ENCODE results near the gene CDC25A. TPM values are rescaled to one million over a fixed set of nuclear protein-coding genes. Genes with fewer than 3 reads are reported as not detected.

CDC25A gene
- total RNA-seq, 1 experiment from 2014 or later: 12.8 TPM

DNA sequence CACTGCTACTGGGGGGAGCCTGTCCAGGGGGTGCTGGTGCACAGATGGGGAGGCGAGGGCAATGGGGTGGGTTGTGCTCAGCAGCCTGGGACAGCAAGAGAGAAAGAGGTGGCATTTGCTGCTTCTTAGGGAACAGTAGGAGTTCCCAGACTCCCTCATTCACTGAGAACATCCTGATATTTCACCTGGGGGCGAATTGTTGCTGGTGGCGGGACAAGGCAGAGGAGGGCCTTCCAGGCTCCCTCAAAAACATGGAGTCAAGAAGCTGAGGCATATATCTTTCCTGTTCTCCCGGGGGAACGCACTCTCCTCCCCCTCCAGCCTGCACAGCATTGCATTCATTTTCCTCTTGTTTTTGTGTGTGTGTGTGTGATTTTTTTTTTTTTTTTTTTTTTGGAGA lies 65.7 kb downstream of the CDC25A start:
- intact Hi-C loops (cut with micrococcal nuclease; ENCODE audit: unreplicated experiment): no loop called here

DNA sequence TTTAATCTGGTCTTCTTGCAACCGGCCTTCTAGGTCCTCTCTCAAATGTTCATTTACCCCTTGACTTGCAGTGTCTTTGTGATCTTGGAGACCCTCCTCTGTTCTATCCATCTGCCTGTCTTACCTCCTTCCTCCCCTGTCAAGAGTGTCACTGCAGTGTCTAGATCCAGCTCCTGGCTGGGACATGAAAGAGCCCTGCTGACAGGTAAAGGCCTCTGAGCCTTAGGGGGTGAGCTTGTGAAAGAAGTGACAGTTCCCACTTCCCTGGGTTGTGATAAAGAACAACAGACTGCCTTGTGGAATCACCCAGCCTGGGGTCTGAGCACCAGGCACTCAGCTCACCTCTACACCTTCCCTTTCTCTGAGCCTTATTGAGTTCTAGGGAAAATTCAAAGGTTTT lies 68.0 kb downstream of the CDC25A start:
- Histone ChIP-seq H3K36me3 (ENCODE audit: control insufficient read depth, insufficient read depth, low read length) (no peaks in the 10 kb centered on the region), H3K9me3 (ENCODE audit: control insufficient read depth, insufficient read depth, low read depth, low read length) (no peaks in the 10 kb centered on the region), H3K27ac (ENCODE audit: low read length) (no peak overlapping the region), H3K27me3 (ENCODE audit: control insufficient read depth, insufficient read depth, low read length) (no peaks in the 10 kb centered on the region), H3K4me3 (ENCODE audit: low read depth in 2 of 2, low read length in 2 of 2) (no peak overlapping the region), H3K4me1 (ENCODE audit: control insufficient read depth, insufficient read depth, low read length) (no peaks in the 10 kb centered on the region)
- ChIA-PET POLR2A (interaction anchor here (0.6 kb wide), 1 partner anchor 32 kb away, joined by 3 read pairs; no protein-coding TSS in a partner anchor), CTCF (no interaction called here)
- BruUV-seq (replicated peaks): no TSS peak
- intact Hi-C loops (cut with micrococcal nuclease; ENCODE audit: unreplicated experiment) (no loop called here), in situ Hi-C loops (cut with HindIII; ENCODE audit: low pct_unique_long_range_greater_than_20kb, low sequenced_read_pairs) (no loop called here)
- no peak for ATAC-seq
- no peak for DNase-seq (ENCODE audit: low read depth, low spot score)
- TF ChIP-seq, protein P1, sequence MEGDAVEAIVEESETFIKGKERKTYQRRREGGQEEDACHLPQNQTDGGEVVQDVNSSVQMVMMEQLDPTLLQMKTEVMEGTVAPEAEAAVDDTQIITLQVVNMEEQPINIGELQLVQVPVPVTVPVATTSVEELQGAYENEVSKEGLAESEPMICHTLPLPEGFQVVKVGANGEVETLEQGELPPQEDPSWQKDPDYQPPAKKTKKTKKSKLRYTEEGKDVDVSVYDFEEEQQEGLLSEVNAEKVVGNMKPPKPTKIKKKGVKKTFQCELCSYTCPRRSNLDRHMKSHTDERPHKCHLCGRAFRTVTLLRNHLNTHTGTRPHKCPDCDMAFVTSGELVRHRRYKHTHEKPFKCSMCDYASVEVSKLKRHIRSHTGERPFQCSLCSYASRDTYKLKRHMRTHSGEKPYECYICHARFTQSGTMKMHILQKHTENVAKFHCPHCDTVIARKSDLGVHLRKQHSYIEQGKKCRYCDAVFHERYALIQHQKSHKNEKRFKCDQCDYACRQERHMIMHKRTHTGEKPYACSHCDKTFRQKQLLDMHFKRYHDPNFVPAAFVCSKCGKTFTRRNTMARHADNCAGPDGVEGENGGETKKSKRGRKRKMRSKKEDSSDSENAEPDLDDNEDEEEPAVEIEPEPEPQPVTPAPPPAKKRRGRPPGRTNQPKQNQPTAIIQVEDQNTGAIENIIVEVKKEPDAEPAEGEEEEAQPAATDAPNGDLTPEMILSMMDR (IDR thresholded peaks at IDR 0.05): no peak
- no peak for TF ChIP-seq TCF7L2 (IDR thresholded peaks at IDR 0.05; ENCODE audit: low read depth, low read length)
- TF ChIP-seq POLR2AphosphoS5 (IDR thresholded peaks at IDR 0.05; ENCODE audit: low read depth, low read length): no peak
- TF ChIP-seq, protein P2, sequence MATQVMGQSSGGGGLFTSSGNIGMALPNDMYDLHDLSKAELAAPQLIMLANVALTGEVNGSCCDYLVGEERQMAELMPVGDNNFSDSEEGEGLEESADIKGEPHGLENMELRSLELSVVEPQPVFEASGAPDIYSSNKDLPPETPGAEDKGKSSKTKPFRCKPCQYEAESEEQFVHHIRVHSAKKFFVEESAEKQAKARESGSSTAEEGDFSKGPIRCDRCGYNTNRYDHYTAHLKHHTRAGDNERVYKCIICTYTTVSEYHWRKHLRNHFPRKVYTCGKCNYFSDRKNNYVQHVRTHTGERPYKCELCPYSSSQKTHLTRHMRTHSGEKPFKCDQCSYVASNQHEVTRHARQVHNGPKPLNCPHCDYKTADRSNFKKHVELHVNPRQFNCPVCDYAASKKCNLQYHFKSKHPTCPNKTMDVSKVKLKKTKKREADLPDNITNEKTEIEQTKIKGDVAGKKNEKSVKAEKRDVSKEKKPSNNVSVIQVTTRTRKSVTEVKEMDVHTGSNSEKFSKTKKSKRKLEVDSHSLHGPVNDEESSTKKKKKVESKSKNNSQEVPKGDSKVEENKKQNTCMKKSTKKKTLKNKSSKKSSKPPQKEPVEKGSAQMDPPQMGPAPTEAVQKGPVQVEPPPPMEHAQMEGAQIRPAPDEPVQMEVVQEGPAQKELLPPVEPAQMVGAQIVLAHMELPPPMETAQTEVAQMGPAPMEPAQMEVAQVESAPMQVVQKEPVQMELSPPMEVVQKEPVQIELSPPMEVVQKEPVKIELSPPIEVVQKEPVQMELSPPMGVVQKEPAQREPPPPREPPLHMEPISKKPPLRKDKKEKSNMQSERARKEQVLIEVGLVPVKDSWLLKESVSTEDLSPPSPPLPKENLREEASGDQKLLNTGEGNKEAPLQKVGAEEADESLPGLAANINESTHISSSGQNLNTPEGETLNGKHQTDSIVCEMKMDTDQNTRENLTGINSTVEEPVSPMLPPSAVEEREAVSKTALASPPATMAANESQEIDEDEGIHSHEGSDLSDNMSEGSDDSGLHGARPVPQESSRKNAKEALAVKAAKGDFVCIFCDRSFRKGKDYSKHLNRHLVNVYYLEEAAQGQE (IDR thresholded peaks at IDR 0.05; ENCODE audit: insufficient read depth in 1 of 2, low read depth in 2 of 2, low read length in 1 of 2): no peak
- TF ChIP-seq SIN3A (IDR thresholded peaks at IDR 0.05; ENCODE audit: borderline replicate concordance, insufficient read depth, low read depth, low read length): no peak

More for the DNA sequence above, 65.7 kb downstream of the CDC25A start:
- no TSS peak for BruUV-seq (replicated peaks)
- CTCF ChIA-PET: interaction anchor here (0.6 kb wide), 1 partner anchor 600 kb away, joined by 4 read pairs; no protein-coding TSS in a partner anchor
- ATAC-seq (no peak), DNase-seq (ENCODE audit: low read depth, low spot score) (no peak)
- TF ChIP-seq POLR2AphosphoS5 (IDR thresholded peaks at IDR 0.05; ENCODE audit: low read depth, low read length) (no peak), SIN3A (IDR thresholded peaks at IDR 0.05; ENCODE audit: borderline replicate concordance, insufficient read depth, low read depth, low read length) (no peak), TCF7L2 (IDR thresholded peaks at IDR 0.05; ENCODE audit: low read depth, low read length) (no peak)
- TF ChIP-seq, protein P1 (IDR thresholded peaks at IDR 0.05): no peak
- TF ChIP-seq, protein P2 (IDR thresholded peaks at IDR 0.05; ENCODE audit: insufficient read depth in 1 of 2, low read depth in 2 of 2, low read length in 1 of 2): no peak
- no peaks in the 10 kb centered on the region for H3K9me3 ChIP-seq (ENCODE audit: control insufficient read depth, insufficient read depth, low read depth, low read length)
- no peak overlapping the region for H3K27ac ChIP-seq (ENCODE audit: low read length)
- H3K36me3 ChIP-seq (ENCODE audit: control insufficient read depth, insufficient read depth, low read length): no peaks in the 10 kb centered on the region
- no peaks in the 10 kb centered on the region for H3K4me1 ChIP-seq (ENCODE audit: control insufficient read depth, insufficient read depth, low read length)
- POLR2A ChIA-PET: interaction anchor here (0.7 kb wide), 1 partner anchor 160 kb away, joined by 3 read pairs; no protein-coding TSS in a partner anchor
- in situ Hi-C loops (cut with HindIII; ENCODE audit: low pct_unique_long_range_greater_than_20kb, low sequenced_read_pairs): no loop called here
- H3K27me3 ChIP-seq (ENCODE audit: control insufficient read depth, insufficient read depth, low read length): no peaks in the 10 kb centered on the region
- no peak overlapping the region for H3K4me3 ChIP-seq (ENCODE audit: low read depth in 2 of 2, low read length in 2 of 2)

Measured in Panc1 (cell line).